ENCODE data around the gene HECA. TPM values are rescaled to one million over a fixed set of nuclear protein-coding genes. Genes with fewer than 3 reads are reported as not detected.

HECA gene
- total and polyA plus RNA-seq, 2 of the 4 experiments (the other 2 are of a cell fraction), result 3.1 to 4.3 TPM

GRCh38 chr6:139189665-139190064, 54.8 kb downstream of the HECA start:
- no peaks in the 10 kb centered on the region for H3K27me3 ChIP-seq (ENCODE audit: control insufficient read depth, insufficient read depth, low read length)
- H4K91ac ChIP-seq (ENCODE audit: insufficient read depth, low read depth, low read length), result no peak overlapping the region
- no peak overlapping the region for H3K4me2 ChIP-seq (ENCODE audit: low read depth, low read length)
- no CpG with 5 or more reads among the region's 3 CpGs for WGBS, 2 experiments (ENCODE audit: extremely low coverage in 2 of 2, insufficient read length in 1 of 2)
- H2AK5ac ChIP-seq (ENCODE audit: low read depth, low read length), result no peak overlapping the region
- no peak overlapping the region for H3K4me3 ChIP-seq (ENCODE audit: insufficient read depth, low read depth, low read length)
- POLR2A ChIA-PET (ENCODE audit: unreplicated experiment), result no interaction called here
- H3K79me1 ChIP-seq (ENCODE audit: low read depth in 1 of 2, low read length in 2 of 2), result no peaks in the 10 kb centered on the region
- DNase-seq, result no peak
- H2AFZ ChIP-seq (replicated peaks; ENCODE audit: low read length, poor library complexity), result no peak overlapping the region
- no peaks in the 10 kb centered on the region for H4K20me1 ChIP-seq (ENCODE audit: insufficient read depth, low read length)
- TF ChIP-seq RFX5 (IDR thresholded peaks at IDR 0.05; ENCODE audit: low read depth, low read length), result no peak
- H2AK9ac ChIP-seq (replicated peaks; ENCODE audit: low read depth, low read length, poor library complexity), result no peak overlapping the region
- H3K9me3 ChIP-seq (ENCODE audit: control insufficient read depth, insufficient read depth, low read length), result no peaks in the 10 kb centered on the region
- no peaks in the 10 kb centered on the region for H3K36me3 ChIP-seq (ENCODE audit: control insufficient read depth, insufficient read depth, low read length)
- H3K4ac ChIP-seq (ENCODE audit: low read depth, low read length), result no peak overlapping the region
- no peak for ATAC-seq (ENCODE audit: low read depth)
- H3K23ac ChIP-seq (ENCODE audit: low read depth, low read length), result no peak overlapping the region
- no peak overlapping the region for H3K18ac ChIP-seq (ENCODE audit: low read depth, low read length)
- intact Hi-C loops (cut with micrococcal nuclease), result no loop called here
- no peak overlapping the region for H4K8ac ChIP-seq (ENCODE audit: low read depth in 2 of 2, low read length in 2 of 2)
- no peak overlapping the region for H3K14ac ChIP-seq (replicated peaks; ENCODE audit: low read depth, low read length)
- CTCF ChIA-PET, result interaction anchor here (0.6 kb wide), 1 partner anchor 53 kb away, joined by 3 read pairs; no protein-coding TSS in a partner anchor
- no peaks in the 10 kb centered on the region for H3K9me1 ChIP-seq (ENCODE audit: insufficient read depth, low read length)
- no peak overlapping the region for H2BK5ac ChIP-seq (ENCODE audit: low read depth, low read length, poor library complexity, severe bottlenecking)
- no TSS peak for BruUV-seq (replicated peaks)
- no peak overlapping the region for H3K56ac ChIP-seq (ENCODE audit: extremely low read depth, insufficient read depth, low read length)
- dilution Hi-C loops (cut with HindIII; ENCODE audit: low sequenced_read_pairs, unreplicated experiment), result no loop called here
- no peak overlapping the region for H2BK20ac ChIP-seq (ENCODE audit: low read depth, low read length)
- H2BK15ac ChIP-seq (ENCODE audit: low read depth, low read length), result no peak overlapping the region
- no peak overlapping the region for H3K9ac ChIP-seq (ENCODE audit: low read depth, low read length)
- H2BK120ac ChIP-seq (ENCODE audit: low read depth, low read length), result no peak overlapping the region
- no peak overlapping the region for H3K27ac ChIP-seq (ENCODE audit: insufficient read depth, low read length)
- no peak overlapping the region for H4K5ac ChIP-seq (ENCODE audit: low read depth, low read length)
- no peaks in the 10 kb centered on the region for H3K4me1 ChIP-seq (ENCODE audit: control insufficient read depth, insufficient read depth, low read length)
- in situ Hi-C loops (cut with MboI; ENCODE audit: low sequenced_read_pairs), result no loop called here
